MM.1S (cell line): ENCODE measurements around the gene ATAD3C.

Source experiments
- EZH2 ChIP-seq: fragments of 300-600 bp; sonication (generic); optimal IDR thresholded peaks from 2 replicates; pipeline ENCODE3; 2017; ENCODE audit warnings: low read depth, mild to moderate bottlenecking, antibody characterized with exemption, low read length, mixed read lengths
- EZH2phosphoT487 ChIP-seq: fragments of 300-600 bp; sonication (generic); IDR thresholded peaks from 2 replicates; pipeline ENCODE4 v1.6.1; 2018; ENCODE audit warnings: antibody characterized with exemption, low read length
- TF ChIP-seq, protein P1 (sequence below): fragments of 300-600 bp; sonication (generic); IDR thresholded peaks from 2 replicates; pipeline ENCODE4 v1.5.1; 2016; ENCODE audit warnings: antibody characterized with exemption, low read length, mixed read lengths

DNA sequence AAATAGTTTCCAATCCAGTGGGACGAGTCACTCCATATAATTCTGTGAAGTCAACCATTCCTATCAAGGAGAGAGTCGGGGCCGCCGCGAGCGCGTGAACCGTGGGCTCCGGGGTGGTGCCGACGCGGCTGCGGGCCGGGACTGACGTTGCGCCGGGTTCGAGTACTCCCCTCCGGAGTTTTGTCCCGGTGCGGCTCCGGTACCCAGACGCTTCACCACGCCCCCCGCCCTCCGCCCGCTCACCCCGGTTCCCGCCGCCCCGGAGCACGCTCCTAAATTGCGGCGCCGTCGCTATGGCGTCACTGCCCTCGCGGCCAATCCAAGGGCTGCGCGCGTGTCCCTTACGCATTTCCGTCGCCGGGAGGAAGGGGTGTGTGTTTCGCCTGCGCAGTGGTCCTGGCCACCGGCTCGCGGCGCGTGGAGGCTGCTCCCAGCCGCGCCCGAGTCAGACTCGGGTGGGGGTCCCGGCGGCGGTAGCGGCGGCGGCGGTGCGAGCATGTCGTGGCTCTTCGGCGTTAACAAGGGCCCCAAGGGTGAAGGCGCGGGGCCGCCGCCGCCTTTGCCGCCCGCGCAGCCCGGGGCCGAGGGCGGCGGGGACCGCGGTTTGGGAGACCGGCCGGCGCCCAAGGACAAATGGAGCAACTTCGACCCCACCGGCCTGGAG, 22.0 kb downstream of the ATAD3C start, which contains the start of gene ATAD3B:
- TF ChIP-seq, protein P1, sequence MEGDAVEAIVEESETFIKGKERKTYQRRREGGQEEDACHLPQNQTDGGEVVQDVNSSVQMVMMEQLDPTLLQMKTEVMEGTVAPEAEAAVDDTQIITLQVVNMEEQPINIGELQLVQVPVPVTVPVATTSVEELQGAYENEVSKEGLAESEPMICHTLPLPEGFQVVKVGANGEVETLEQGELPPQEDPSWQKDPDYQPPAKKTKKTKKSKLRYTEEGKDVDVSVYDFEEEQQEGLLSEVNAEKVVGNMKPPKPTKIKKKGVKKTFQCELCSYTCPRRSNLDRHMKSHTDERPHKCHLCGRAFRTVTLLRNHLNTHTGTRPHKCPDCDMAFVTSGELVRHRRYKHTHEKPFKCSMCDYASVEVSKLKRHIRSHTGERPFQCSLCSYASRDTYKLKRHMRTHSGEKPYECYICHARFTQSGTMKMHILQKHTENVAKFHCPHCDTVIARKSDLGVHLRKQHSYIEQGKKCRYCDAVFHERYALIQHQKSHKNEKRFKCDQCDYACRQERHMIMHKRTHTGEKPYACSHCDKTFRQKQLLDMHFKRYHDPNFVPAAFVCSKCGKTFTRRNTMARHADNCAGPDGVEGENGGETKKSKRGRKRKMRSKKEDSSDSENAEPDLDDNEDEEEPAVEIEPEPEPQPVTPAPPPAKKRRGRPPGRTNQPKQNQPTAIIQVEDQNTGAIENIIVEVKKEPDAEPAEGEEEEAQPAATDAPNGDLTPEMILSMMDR = no peak
- TF ChIP-seq EZH2 = no peak
- TF ChIP-seq EZH2phosphoT487 = no peak
